Thymus (tissue), 11 donors: ENCODE results near the gene DYRK1A. TPM values are rescaled to one million over a fixed set of nuclear protein-coding genes. Genes with fewer than 3 reads are reported as not detected.
A peak's percentile ranks its signal among the peaks of the same experiment; 100 is the strongest.

Experiments
- DNase-seq, 9 donors: peaks; one replicate each; pipeline ENCODE4 v3.0.0-alpha.2; 2013; ENCODE audit warnings: low spot score in 9 of 9, low read depth in 6 of 9, missing footprints in 1 of 9
- H3K27ac ChIP-seq, 2 donors: one replicate each; pipeline ENCODE4 v1.5.1; 2013; ENCODE audit warnings: control low read depth in 1 of 2, low read depth in 1 of 2, low read length in 1 of 2, mild to moderate bottlenecking in 1 of 2, moderate library complexity in 1 of 2
- H3K27me3 ChIP-seq, 2 donors: one replicate each; pipeline ENCODE4 v1.5.1; 2013; ENCODE audit warnings: low read length in 1 of 2; ENCODE audit not compliant: control insufficient read depth in 2 of 2, insufficient read depth in 1 of 2
- H3K36me3 ChIP-seq, 2 donors: one replicate each; pipeline ENCODE4 v1.5.1; 2013; ENCODE audit warnings: low read length in 1 of 2, mild to moderate bottlenecking in 1 of 2, moderate library complexity in 1 of 2; ENCODE audit not compliant: control insufficient read depth in 2 of 2, insufficient read depth in 2 of 2
- H3K4me1 ChIP-seq, 2 donors: one replicate each; pipeline ENCODE4 v1.5.1; 2013; ENCODE audit warnings: low read length in 2 of 2; ENCODE audit not compliant: control insufficient read depth in 2 of 2, insufficient read depth in 2 of 2
- H3K4me3 ChIP-seq, 2 donors: one replicate each; pipeline ENCODE4 v1.5.1; 2013; ENCODE audit warnings: low read length in 2 of 2, control low read depth in 1 of 2, mild to moderate bottlenecking in 1 of 2
- H3K9me3 ChIP-seq, 2 donors: one replicate each; pipeline ENCODE4 v1.5.1; 2013; ENCODE audit warnings: low read length in 1 of 2, mild to moderate bottlenecking in 1 of 2; ENCODE audit not compliant: control insufficient read depth in 2 of 2, insufficient read depth in 1 of 2
- WGBS: extraction: QIAGEN DNeasy Blood & Tissue Kit; methylation state at CpG from one replicate; pipeline ENCODE4 v1.1.7; 2013; 5-methylcytosine and 5-hydroxymethylcytosine counted together
- polyA plus RNA-seq: library from polyadenylated mRNA; stranded (reverse); fragments of 200-250 nt; gene quantifications from one replicate; pipeline ENCODE4 v1.2.3, GENCODE V29; 2013
- total RNA-seq: library from RNA; stranded (reverse); fragments of 120-200 nt; gene quantifications from one replicate; pipeline ENCODE4 v1.2.4, GENCODE V29; 2013
- donor health status: healthy.

The DYRK1A gene
- total and polyA plus RNA-seq, 2 donors, result 53.3 to 64.7 TPM

- no peaks in the 10 kb centered on the region for H3K9me3 ChIP-seq
- no peaks in the 10 kb centered on the region for H3K36me3 ChIP-seq
- no peak overlapping the region for H3K27ac ChIP-seq
- no peak overlapping the region for H3K4me3 ChIP-seq
- 18% methylated on average over 3 of the region's 3 CpGs for WGBS
- DNase-seq, result peak in 1 of 9 donors; percentile 33
- H3K4me1 ChIP-seq, result peaks cover 37 to 44% of the 10 kb centered on the region in 2 donors
- H3K27me3 ChIP-seq, result no peaks in the 10 kb centered on the region
Measured at GRCh38 chr21:37378700-37379139, 12.1 kb downstream of the DYRK1A start.

DNA sequence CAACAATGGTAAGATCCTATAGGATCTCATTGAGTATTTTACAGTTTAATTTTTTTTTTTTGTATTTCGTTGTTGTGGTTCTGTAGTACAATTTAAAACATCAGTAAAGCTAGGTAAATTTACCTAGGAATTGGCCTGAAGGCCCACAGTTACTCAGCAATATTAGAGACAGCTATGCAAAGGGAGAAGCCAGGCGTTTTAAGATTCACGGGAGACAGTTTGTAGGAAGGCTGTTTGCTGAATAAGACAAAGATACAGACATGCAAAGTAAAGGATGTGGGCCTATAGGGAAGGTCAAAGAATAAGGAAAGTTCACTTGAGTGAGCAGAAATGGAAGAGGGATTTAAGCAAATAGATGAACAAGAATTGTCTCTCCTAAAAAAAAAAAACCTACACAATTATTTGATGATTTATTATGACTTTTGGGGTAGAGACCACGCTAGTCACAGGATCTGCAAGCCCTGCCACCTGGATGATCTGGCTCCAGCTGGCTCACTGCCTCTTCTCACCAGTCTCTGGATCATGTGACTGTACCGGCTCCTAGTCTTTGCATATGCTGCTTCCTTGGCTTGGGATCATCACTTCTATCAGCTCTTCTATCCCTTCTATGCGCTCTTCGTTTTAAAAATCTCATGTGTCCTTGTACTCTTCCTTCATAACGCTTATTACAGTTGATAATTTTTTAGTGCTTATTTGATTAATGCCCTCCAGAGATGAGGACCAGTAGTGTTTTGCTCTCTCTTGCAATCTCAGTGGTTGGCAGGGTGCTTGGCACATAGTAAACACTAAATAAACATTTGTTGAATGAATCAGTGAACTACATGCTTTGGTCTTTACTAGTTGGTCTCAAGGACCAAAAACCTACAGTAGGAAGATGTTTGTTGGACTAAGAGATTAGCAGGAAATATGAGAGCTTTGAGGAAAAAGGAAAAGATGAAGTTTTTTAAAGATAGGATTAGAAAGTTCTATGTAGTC, 14.1 kb downstream of the DYRK1A start:
- peak overlapping the region; percentile 12 to 61 for H3K27ac ChIP-seq
- peak in 1 of 9 donors; percentile 52 for DNase-seq
- H3K4me1 ChIP-seq, result peaks cover 30 to 39% of the 10 kb centered on the region in 2 donors

DNA sequence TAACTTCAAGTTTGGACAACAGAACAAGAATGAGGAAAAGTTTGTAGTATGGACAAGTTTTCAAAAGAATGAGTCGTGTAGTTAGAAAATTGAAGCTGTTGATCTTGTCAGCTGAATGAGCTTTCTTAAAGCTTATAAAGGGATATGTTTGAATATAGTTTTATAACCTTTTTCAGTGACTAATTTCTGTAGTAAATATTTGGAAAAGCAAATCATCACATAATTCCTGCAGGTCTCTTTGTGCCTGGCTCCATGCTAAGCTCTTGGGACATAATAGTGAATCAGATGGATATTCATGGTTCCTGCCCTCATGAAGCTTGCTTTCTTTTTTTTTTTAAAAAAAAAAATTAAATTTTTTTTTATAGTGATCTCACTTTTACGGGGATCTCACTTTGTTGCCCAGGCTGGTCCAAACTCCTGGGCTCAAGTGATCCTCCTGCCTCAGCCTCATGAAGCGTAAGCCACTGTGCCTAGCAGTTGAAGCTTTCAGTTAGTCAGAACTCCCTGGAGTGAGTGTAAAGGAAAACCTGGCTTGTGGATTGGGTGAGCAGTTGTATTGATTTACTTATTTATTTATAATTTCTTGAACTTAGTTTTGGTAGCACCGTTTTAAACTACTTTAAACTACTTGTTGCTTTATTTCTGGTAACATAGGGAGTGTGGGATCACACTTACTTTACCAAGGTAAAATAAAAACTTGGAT, 15.5 kb downstream of the DYRK1A start:
- H3K27me3 ChIP-seq, result no peaks in the 10 kb centered on the region
- 91% methylated on average over 4 of the region's 4 CpGs for WGBS
- peaks cover 21 to 31% of the 10 kb centered on the region in 2 donors for H3K4me1 ChIP-seq
- no peak overlapping the region for H3K4me3 ChIP-seq
- no peaks in the 10 kb centered on the region for H3K36me3 ChIP-seq
- H3K9me3 ChIP-seq, result no peaks in the 10 kb centered on the region
- DNase-seq, result no peak
- no peak overlapping the region for H3K27ac ChIP-seq

More for the DNA sequence above, 14.1 kb downstream of the DYRK1A start:
- Histone ChIP-seq H3K4me3 (no peak overlapping the region), H3K36me3 (no peaks in the 10 kb centered on the region), H3K27me3 (no peaks in the 10 kb centered on the region), H3K9me3 (no peaks in the 10 kb centered on the region)
- 36% methylated on average over 8 of the region's 8 CpGs for WGBS

GRCh38 chr21:37383086-37383485, 16.5 kb downstream of the DYRK1A start:
- no peak for DNase-seq
- Histone ChIP-seq H3K36me3 (no peaks in the 10 kb centered on the region), H3K27ac (no peak overlapping the region), H3K27me3 (no peaks in the 10 kb centered on the region), H3K4me3 (no peak overlapping the region), H3K4me1 (peaks cover 16 to 24% of the 10 kb centered on the region in 2 donors), H3K9me3 (no peaks in the 10 kb centered on the region)
- 98% methylated on average over 1 of the region's 1 CpG for WGBS

- H3K27me3 ChIP-seq, result no peaks in the 10 kb centered on the region
- H3K4me1 ChIP-seq, result peaks cover 10 to 20% of the 10 kb centered on the region in 2 donors
- no peak for DNase-seq
- H3K27ac ChIP-seq, result no peak overlapping the region
- no peak overlapping the region for H3K4me3 ChIP-seq
- WGBS, result 95% methylated on average over 1 of the region's 1 CpG
- no peaks in the 10 kb centered on the region for H3K9me3 ChIP-seq
- H3K36me3 ChIP-seq, result no peaks in the 10 kb centered on the region
Measured at GRCh38 chr21:37383784-37384311, 17.3 kb downstream of the DYRK1A start.

GRCh38 chr21:37384416-37384815, 17.8 kb downstream of the DYRK1A start:
- Histone ChIP-seq H3K4me1 (peaks cover 7 to 19% of the 10 kb centered on the region in 2 donors), H3K4me3 (no peak overlapping the region), H3K27me3 (no peaks in the 10 kb centered on the region), H3K36me3 (no peaks in the 10 kb centered on the region), H3K9me3 (no peaks in the 10 kb centered on the region), H3K27ac (no peak overlapping the region)
- DNase-seq, result no peak
- 91% methylated on average over 1 of the region's 1 CpG for WGBS

- H3K9me3 ChIP-seq, result no peaks in the 10 kb centered on the region
- H3K4me1 ChIP-seq, result peaks cover 7 to 18% of the 10 kb centered on the region in 2 donors
- no peaks in the 10 kb centered on the region for H3K27me3 ChIP-seq
- H3K4me3 ChIP-seq, result no peak overlapping the region
- H3K27ac ChIP-seq, result no peak overlapping the region
- WGBS, result 87% methylated on average over 5 of the region's 5 CpGs
- H3K36me3 ChIP-seq, result no peaks in the 10 kb centered on the region
- DNase-seq, result no peak
Measured at GRCh38 chr21:37385179-37385765, 18.7 kb downstream of the DYRK1A start.

- H3K27ac ChIP-seq, result no peak overlapping the region
- peaks cover 0 to 10% of the 10 kb centered on the region in 2 donors for H3K4me1 ChIP-seq
- 93% methylated on average over 8 of the region's 8 CpGs for WGBS
- H3K4me3 ChIP-seq, result no peak overlapping the region
- H3K36me3 ChIP-seq, result no peaks in the 10 kb centered on the region
- no peaks in the 10 kb centered on the region for H3K9me3 ChIP-seq
- DNase-seq, result no peak
- H3K27me3 ChIP-seq, result no peaks in the 10 kb centered on the region
Measured at GRCh38 chr21:37386151-37386550, 19.6 kb downstream of the DYRK1A start.
